Fibroblast of the conjunctiva (primary cell): ENCODE data around the gene CBLB.
A peak's percentile ranks its signal among the peaks of the same experiment; 100 is the strongest.

Source experiments
- DNase-seq: peaks from one replicate; pipeline ENCODE4 v3.0.0-alpha.2; 2010; ENCODE audit warnings: low read depth

CBLB gene

DNA sequence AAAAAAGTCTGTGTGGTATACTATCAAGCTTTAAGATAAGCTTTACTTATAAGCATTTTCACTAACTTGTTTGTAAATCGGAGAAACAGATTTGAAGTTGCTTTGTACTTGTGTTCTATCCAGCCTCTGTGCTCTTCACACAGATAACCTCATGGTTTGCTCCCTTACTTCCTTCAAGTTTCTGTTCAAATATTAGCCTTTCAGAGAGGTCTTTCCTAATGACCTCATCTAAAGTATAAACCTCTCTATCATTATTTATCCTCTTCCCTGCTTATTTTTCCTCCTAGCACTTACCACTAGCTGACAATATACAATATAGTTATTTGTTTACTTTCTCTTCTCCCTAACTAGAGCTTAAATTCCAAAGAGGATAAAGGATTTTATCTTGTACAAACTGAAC is 180.0 kb downstream of the CBLB start:
- no peak for DNase-seq

DNA sequence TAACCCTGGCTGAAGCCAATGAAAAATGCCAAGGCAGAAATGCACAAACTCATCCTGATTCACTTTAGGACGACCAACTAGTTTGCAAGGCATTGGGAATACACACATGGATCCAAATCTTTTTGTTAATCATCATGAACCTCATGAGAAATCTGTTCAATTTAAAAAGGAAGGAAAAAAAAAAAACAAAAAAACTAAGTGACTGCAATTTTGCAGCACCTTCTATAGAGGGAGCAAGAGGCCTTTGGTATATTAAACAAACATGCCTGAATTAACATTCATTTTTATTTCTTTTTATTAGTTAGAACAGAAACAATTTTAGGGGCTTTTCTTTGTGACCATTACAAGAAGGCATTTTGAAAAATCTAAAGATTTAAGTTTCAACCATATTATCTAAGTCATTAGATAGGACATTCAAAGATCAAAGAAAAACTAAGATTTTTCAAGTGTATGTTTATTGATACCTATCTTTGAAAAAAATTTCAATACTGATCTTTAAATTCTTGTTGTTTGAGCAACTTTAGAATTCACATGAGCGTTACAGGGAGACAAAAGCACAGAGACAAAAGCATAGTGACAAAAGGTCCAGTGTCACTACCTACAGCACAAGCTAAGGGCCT is 182.4 kb downstream of the CBLB start:
- peak; percentile 18 for DNase-seq

- DNase-seq: no peak
Observed at GRCh38 chr3:105679951-105680350, 188.9 kb downstream of the CBLB start.

GRCh38 chr3:105678017-105678416 is 190.8 kb downstream of the CBLB start:
- no peak for DNase-seq

- no peak for DNase-seq
Observed at GRCh38 chr3:105676621-105677300, 192.1 kb downstream of the CBLB start.

DNA sequence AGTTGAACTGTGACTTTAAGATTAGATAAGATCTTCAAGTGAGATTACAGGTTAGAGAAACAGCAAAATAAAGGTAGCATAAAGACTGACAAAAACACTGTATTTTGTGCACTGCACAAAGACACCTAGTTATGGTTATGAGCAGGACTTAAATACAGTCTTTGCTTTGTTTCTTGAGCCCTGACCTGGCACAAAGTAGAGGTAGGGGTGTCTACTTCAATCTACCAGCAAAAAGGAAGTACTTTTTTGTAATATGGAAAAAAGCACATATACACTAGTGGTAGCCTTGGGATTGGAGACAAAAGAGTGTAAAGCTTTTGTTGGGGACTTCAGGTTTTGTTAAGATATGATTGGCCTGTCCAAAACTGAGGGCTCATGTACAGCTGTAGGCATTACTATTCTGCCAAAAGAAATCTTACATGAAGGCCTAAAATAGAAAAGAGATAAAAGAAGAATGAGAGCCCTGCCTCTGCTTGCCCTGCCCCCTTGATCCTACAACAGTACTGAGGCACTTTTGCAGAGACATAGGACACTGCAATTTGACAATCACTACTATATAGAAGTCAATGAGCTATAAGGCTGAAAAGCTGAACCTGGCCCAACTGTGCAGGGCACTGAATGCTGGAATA is 194.3 kb downstream of the CBLB start:
- no peak for DNase-seq

GRCh38 chr3:105672996-105673395 is 195.8 kb downstream of the CBLB start:
- DNase-seq: no peak

DNA sequence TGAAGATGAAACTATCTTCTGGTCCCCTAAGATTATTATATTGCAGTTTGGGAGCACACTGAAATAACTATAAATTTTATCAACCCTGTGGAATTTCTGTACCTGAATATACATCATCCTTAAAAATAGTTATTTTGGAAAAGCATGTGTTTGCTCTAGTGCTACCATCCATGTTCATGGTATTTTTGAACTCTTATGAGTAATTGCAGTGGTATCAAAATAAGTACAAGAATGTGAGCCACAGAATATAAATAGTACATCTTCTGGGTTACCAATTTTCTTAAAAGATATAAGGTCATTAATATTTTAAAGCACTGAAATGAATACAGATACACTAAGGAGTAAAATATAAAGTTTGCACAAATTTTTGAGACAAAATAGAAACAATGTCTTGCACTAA is 206.5 kb downstream of the CBLB start:
- DNase-seq: no peak

- no peak for DNase-seq
Observed at GRCh38 chr3:105661461-105661860, 207.4 kb downstream of the CBLB start.

DNA sequence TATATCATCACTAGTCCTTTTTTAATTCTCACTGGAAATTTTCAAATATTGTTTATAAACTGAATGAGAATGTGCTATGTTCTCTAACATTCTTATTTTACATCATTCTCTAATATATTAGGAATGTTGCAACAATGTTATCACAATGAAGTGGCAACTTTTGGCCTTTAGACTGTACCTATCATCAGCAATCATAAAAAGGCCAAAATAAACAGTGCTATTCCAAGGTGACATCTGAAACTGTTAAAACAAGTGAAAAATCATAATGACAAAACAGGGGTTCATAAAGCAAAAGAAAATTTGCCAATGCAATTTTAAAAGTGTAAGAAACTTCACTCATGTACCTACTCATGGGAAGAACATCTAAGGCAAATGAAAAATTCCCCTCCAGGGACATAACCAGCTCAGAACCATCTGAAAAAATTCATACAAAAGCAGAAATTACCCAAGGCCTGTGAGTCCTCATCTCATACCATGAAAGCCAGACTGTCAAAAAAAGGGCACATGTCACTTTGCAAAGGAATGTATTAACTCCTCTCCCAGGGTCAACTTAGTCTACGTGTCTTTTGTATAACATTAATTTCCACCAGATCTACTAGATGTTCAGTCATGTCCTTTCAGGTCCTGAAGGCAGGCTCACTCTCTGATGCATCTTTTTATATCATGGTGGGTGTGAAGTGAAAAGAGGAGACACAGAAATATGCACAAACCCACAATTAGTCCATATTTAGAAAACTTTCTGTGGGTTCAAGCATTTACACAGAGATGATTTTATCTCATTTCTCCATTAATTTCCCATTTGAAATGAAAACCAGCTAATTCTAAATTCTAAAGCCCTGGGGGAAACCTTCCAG is 211.9 kb downstream of the CBLB start:
- DNase-seq: no peak

DNA sequence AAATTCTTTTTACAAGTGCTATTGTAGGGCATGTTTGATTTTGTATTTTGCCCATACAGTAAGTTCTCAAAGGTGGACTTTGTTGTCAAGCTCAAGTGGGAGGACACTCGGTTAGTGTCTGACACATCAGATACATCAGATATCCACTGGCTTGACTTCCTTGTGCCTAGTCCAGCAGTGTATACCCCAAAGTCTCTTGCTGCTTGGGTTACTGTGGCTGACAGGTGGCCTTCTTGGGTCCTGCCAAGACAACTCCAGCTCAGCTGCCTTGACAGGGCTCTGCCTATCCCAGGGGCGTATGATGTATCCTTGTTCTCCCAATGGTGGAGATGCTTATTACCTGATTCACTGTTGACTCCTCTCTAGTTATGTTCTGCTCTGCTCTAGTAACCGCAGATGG is 214.9 kb downstream of the CBLB start:
- no peak for DNase-seq

- no peak for DNase-seq
Observed at GRCh38 chr3:105653166-105653565, 215.6 kb downstream of the CBLB start.

GRCh38 chr3:105649480-105649879 is 219.3 kb downstream of the CBLB start:
- DNase-seq: no peak

GRCh38 chr3:105647047-105647446 is 221.8 kb downstream of the CBLB start:
- DNase-seq: peak; percentile 73

GRCh38 chr3:105639131-105639530 is 229.7 kb downstream of the CBLB start:
- DNase-seq: no peak

DNA sequence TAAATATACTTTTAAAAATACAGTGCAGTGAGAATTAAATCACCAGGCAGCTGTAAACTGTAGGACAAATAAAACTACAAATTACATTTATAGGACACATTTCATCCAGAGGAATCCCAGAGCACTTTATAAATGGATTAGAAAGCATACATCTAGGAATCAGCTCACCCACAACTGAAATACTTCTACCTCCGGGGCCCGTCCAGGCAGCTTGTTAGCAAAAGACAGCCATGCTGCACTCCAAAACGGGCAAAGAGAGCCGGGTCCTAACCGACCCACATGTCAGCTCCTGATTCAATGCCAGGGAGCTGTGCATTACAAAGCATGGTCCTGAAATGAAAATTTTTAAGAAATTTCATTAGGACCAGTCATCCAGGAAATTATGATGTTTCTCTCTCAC is 234.1 kb downstream of the CBLB start:
- no peak for DNase-seq

DNA sequence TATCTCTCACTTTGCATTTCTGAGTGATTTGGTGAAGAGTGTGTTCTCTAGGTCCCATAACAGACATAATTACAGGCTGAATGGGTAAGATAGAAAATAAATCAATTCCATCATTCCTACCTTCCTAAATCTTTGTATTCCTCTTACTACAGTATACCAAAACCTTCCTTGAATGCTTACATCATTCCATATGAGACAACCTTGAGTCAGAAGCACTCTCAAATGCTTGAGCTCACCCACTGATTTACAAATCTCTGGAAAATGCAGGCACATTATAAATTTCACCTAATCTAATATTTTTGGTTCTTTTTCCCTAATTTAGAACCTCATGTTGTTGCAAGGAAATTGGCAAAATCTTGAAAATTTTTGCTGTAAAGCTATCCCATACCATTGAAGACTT is 239.1 kb downstream of the CBLB start:
- no peak for DNase-seq

DNA sequence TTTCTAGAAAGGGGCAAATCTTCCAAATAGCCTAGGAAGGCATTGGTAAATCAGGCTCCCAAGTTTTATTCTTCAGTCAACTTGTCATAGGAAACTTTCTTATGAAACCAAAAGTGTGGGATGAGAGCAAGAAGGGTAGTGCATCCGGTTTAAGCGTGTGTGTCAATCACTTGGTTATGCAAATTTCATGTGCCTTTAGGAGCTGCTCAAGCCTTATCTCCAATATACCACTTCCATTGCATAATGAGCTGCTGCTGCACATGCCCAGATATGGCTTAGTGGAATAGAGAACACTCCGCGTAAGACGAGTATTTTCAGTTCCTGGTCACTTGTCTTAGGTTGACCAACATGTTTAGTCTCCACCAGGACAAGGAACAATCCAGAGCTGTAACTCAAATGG is 242.1 kb downstream of the CBLB start:
- DNase-seq: no peak

GRCh38 chr3:105622169-105622568 is 246.6 kb downstream of the CBLB start:
- DNase-seq: no peak

DNA sequence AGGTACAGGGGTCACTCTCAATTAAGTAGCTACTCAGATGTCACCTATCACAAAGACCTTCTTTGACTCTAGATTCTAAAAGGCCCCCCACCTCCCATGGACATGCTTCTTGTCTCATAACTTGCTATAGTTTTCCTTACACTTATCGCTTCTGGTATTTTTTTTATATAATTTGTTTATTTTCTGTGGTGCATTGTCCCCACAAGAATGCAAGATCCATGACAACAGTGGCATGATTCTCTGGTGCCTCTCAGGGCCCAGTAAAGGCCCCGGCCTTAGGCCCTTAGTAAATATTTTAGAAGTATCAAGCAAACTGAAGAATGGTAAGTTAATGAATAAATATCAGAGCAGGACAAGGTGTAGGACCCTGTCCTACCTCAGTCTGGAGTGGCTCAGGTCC is 248.6 kb downstream of the CBLB start:
- no peak for DNase-seq

DNA sequence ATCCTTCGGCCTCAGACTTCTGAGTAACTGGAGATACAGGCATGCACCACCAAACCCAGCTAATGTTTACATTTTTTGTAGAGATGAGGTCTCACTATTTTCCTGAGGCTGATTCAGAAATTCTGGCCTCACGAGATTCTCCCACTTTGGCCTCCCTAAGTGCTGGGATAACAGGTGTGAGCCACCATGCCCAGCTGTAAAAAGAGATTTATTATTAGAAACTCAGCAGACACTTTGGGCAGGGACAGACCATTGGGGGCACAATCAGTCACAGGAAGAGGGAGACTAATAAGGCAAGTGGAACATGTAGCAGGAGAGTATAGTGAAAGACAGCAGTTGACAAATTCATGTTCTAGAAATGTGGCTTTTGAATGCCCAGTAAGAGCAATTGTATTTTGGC is 249.2 kb downstream of the CBLB start:
- DNase-seq: no peak

- DNase-seq: no peak
Observed at GRCh38 chr3:105618556-105618955, 250.3 kb downstream of the CBLB start.
